Measurements from ENCODE around the gene GPN2. TPM values are rescaled to one million over a fixed set of nuclear protein-coding genes. Genes with fewer than 3 reads are reported as not detected.
"Not testable (repeated sequence)": the region's sequence is repeated elsewhere in the genome, so short reads cannot be mapped to it uniquely, and the experiment has no call there.

The GPN2 gene
- total RNA-seq, 1 experiment from 2014 or later, result 20.4 TPM

- no peak for DNase-seq (ENCODE audit: low read depth)
Observed at GRCh38 chr1:26900815-26901511, 10.9 kb upstream of the GPN2 start.

- peak; percentile 92 for DNase-seq (ENCODE audit: low read depth)
Observed at GRCh38 chr1:26900001-26900814, 10.1 kb upstream of the GPN2 start, which contains the start of gene GPATCH3. Gene GPATCH3 (minus strand): TSS chr1:26900467. CDS start chr1:26900442, 25 bp downstream.

- DNase-seq (ENCODE audit: low read depth), result no peak
Observed at GRCh38 chr1:26897351-26897750, 7.3 kb upstream of the GPN2 start.

GRCh38 chr1:26894263-26894662, 4.2 kb upstream of the GPN2 start:
- peak; percentile 85 for DNase-seq (ENCODE audit: low read depth)

GRCh38 chr1:26890467-26890796, 349 bp upstream of the GPN2 start:
- no peak for DNase-seq (ENCODE audit: low read depth)

- no peak for DNase-seq (ENCODE audit: low read depth)
Observed at GRCh38 chr1:26888231-26888630, 1.9 kb downstream of the GPN2 start.

- peak; percentile 37 for DNase-seq (ENCODE audit: low read depth)
Observed at GRCh38 chr1:26887125-26887524, 3.0 kb downstream of the GPN2 start.

GRCh38 chr1:26882696-26883463, 7.2 kb downstream of the GPN2 start:
- DNase-seq (ENCODE audit: low read depth), result no peak

GRCh38 chr1:26881611-26882010, 8.5 kb downstream of the GPN2 start:
- not testable (repeated sequence) for DNase-seq (ENCODE audit: low read depth)

GRCh38 chr1:26879793-26880192, 10.3 kb downstream of the GPN2 start:
- DNase-seq (ENCODE audit: low read depth), result no peak

GRCh38 chr1:26877326-26877725, 12.8 kb downstream of the GPN2 start:
- DNase-seq (ENCODE audit: low read depth), result no peak

GRCh38 chr1:26874896-26875295, 15.2 kb downstream of the GPN2 start:
- DNase-seq (ENCODE audit: low read depth), result no peak

- DNase-seq (ENCODE audit: low read depth), result not testable (repeated sequence)
Observed at GRCh38 chr1:26873097-26873496, 17.0 kb downstream of the GPN2 start.

- DNase-seq (ENCODE audit: low read depth), result peak; percentile 98
Observed at GRCh38 chr1:26864610-26865480, 25.2 kb downstream of the GPN2 start.

- DNase-seq (ENCODE audit: low read depth), result no peak
Observed at GRCh38 chr1:26863685-26864077, 26.4 kb downstream of the GPN2 start.

- no peak for DNase-seq (ENCODE audit: low read depth)
Observed at GRCh38 chr1:26862781-26863684, 27.1 kb downstream of the GPN2 start, which contains the start of gene SFN. Gene SFN (plus strand): TSS chr1:26863149. CDS start chr1:26863213, 64 bp downstream.

GRCh38 chr1:26861889-26862378, 28.1 kb downstream of the GPN2 start:
- DNase-seq (ENCODE audit: low read depth), result no peak

- DNase-seq (ENCODE audit: low read depth), result peak; percentile 31
Observed at GRCh38 chr1:26861286-26861701, 28.8 kb downstream of the GPN2 start.

- no peak for DNase-seq (ENCODE audit: low read depth)
Observed at GRCh38 chr1:26858891-26859640, 31.0 kb downstream of the GPN2 start.
